K562 treated with DMSO at 1 percent for 48 hours (cell line): ENCODE measurements around the gene SMARCA4. TPM values are rescaled to one million over a fixed set of nuclear protein-coding genes. Genes with fewer than 3 reads are reported as not detected.

ENCODE experiments used
- total RNA-seq: library from RNA; unstranded; fragments of 300-600 nt; gene quantifications from 2 replicates; pipeline ENCODE4 v1.2.3, GENCODE V29; 2022; ENCODE audit warnings: low replicate concordance; ENCODE audit errors: extremely low read depth

Gene SMARCA4
- total RNA-seq, result not detected in 2 replicates

GRCh38 chr19:10960314-10961072 lies at the start of gene SMARCA4:
TSS of gene SMARCA4 (plus strand) at chr19:10961030. CDS start at chr19:10984152, 23,122 bp downstream.

GRCh38 chr19:10928563-10929401 lies 32.0 kb upstream of the SMARCA4 start, which contains the start of the genes TIMM29 and YIPF2:
TSS of gene TIMM29 (plus strand) at chr19:10928811. CDS start at chr19:10928823, 12 bp downstream.
TSS of gene YIPF2 (minus strand) at chr19:10928639. CDS start at chr19:10928410, 229 bp downstream.

GRCh38 chr19:11089254-11090013 lies 128.6 kb downstream of the SMARCA4 start, which contains the start of gene LDLR:
TSS of gene LDLR (plus strand) at chr19:11089463. CDS start at chr19:11089549, 86 bp downstream.

Other genes starting within 250 kb of the SMARCA4 start
- 1,345 TPM in 1 of 2 replicates, not detected in the other for gene DNM2, start 243.0 kb upstream of the SMARCA4 start, total RNA-seq
- gene TMED1, start 124.8 kb upstream of the SMARCA4 start, total RNA-seq, result not detected in 2 replicates
- gene C19orf38, start 112.6 kb upstream of the SMARCA4 start, total RNA-seq, result not detected in 2 replicates
- gene CARM1, start 89.5 kb upstream of the SMARCA4 start, total RNA-seq, result not detected in 2 replicates
- not detected in 2 replicates for gene YIPF2, start 32.4 kb upstream of the SMARCA4 start, total RNA-seq
- not detected in 2 replicates for gene TIMM29, start 32.2 kb upstream of the SMARCA4 start, total RNA-seq
- gene LDLR, start 128.4 kb downstream of the SMARCA4 start, total RNA-seq, result 66.2 TPM in 1 of 2 replicates, not detected in the other
- gene SPC24, start 194.8 kb downstream of the SMARCA4 start, total RNA-seq, result not detected in 2 replicates
- gene KANK2, start 236.5 kb downstream of the SMARCA4 start, total RNA-seq, result 1,164 TPM in 1 of 2 replicates, not detected in the other